Activated CD8-positive, alpha-beta memory T cell treated with anti-CD3 and anti-CD28 coated beads, Interleukin-2, amount 50 U/mL, for 1 hour (primary cell): ENCODE measurements around the gene ADPRH.
"Not testable (repeated sequence)": the region's sequence is repeated elsewhere in the genome, so short reads cannot be mapped to it uniquely, and the experiment has no call there.

ENCODE experiments used
- DNase-seq: peaks from one replicate; pipeline ENCODE4 v3.0.0-alpha.2; 2020; ENCODE audit errors: extremely low read depth

ADPRH gene

DNA sequence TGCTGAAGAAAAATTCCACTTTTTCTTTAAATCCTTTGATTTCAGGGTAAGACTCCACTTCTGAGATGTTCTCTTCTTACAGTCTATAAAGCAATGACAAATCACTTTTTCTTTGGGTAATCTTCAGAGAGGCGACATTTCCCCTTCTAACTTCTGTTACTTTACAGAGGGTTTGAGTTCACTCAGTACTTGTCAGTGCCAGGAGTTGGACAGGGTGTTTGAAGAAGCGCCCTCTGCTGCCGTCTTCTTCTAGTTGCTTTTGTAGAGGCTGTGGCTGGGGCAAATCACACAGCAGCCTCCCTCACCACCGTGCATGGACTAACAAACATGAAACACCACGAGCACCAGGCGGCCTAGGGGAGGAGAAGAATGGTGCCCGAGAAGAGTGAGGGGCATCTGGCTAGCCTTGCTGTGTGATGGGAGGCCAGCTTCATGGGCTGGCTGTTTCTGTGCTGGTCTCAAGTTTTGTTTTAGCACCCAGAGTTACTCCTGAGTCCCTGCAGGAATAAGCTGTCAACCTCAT, 19.8 kb upstream of the ADPRH start, which contains the start of gene CD80:
CD80 (minus strand) TSS at position 174 of the 523 bp plus-strand sequence. CDS start 1,886 bp downstream, outside the sequence.
- DNase-seq, result no peak

DNA sequence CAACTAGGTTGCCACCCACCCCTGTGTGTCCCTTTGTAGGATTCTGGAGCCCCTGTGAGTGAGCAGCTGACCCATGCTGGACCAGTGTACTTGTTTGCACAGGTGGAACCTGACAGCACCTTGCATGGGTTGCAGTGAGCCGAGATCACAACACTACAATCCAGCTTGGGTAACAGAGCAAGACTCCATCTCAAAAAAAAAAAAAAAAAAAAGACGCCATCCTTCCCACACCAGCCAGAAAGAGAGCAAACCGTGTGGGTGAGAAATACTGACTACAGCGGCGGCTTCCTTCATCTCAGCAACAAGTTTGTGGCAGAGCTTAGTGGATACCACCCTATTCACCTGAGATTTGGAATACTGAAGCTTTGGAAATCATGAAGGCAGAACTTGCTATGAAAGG, 19.1 kb upstream of the ADPRH start:
- DNase-seq, result no peak

DNA sequence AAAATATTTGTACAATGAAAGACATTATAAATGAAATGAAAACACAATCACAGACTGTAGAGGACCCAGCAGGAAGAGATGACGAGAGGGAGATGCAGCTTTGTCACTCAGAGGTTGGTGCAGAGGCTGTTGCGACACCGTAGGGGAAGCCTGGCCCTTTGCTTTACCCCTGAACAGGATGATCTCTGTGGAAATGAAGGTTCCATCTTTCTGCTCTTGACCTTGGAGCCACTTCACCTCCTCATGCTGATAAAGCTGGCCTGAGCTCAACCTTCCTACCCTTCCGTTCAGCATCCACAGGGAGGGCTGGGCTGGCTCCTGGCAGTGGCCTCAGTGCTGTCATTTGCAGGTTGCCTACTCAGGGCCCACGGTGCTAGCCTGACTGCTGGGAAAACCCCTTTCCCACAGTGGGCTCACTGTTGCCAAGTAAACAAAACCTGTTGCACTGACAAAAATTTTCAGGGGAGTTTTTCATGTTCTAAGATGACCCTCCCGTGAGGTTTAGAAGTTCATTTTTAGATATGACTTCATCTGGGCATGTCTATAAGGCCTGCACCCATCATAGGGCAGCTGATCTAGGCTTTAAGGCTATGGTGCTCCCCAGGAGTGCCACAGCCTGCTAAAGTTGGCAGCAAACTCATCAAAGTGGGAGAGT, 16.9 kb upstream of the ADPRH start:
- no peak for DNase-seq

DNA sequence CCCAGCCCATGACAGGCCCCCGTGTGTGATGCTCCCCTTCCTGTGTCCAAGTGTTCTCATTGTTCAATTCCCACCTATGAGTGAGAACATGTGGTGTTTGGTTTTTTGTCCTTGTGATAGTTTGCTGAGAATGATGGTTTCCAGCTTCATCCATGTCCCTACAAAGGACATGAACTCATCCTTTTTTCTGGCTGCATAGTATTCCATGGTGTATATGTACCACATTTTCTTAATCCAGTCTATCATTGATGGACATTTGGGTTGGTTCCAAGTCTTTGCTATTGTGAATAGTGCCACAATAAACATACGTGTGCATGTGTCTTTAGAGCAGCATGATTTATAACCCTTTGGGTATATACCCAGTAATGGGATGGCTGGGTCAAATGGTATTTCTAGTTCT, 16.0 kb upstream of the ADPRH start:
- DNase-seq, result not testable (repeated sequence)

DNA sequence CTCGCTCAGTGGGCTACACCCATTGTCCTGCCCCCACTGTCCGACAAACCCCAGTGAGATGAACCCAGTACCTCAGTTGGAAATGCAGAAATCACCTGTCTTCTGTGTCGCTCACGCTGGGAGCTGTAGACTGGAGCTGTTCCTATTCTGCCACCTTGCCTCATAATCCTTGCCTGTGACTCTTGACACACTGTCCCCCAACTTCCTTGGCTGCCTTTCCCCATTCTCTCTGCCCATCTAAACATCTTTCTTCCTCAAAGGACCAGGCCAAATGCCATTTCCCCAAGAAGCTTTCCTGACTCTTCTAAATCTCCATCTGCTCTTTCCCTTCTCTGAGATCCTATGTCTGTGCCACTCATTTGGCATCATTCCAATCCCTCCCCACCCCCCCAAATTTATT, 10.1 kb upstream of the ADPRH start:
- DNase-seq, result no peak

DNA sequence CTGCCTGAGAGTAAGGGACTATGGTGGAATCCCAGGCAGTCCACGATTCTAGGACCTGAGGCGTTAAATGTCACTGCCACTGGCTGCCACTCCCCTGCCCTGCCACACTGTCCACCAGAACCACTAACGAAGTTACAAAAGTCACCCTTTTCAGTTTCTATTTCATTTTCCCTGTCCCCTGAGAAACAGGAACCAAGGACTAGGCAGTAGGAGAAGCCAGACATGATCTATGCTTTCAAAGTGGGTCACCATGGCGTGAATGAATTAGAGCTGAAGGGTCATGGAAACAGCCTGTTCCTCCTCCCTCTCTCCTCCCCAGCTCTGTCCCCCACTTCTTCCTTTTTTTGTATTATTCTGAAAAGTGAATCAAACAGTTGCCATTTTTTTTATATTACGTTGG, 9.1 kb upstream of the ADPRH start:
- no peak for DNase-seq

DNA sequence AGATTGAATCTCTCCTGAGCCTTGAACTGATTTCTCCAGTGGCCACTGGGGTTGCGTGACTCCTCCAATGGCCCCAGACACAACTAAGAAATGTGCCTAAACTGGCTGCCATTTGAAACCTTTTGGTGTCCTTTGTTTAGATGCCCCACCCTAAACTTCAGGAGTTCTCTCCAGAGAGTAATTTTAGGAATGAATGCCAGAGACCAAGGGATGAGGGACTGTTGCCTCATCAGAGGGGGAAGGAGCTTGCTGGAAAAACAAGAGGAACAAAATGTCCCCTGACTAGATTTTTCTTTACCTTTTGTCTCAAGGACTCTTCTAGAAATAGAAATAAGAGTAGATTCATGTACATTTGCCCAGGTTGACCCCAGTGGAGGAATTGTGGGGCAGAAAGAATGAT, 8.1 kb upstream of the ADPRH start:
- no peak for DNase-seq

DNA sequence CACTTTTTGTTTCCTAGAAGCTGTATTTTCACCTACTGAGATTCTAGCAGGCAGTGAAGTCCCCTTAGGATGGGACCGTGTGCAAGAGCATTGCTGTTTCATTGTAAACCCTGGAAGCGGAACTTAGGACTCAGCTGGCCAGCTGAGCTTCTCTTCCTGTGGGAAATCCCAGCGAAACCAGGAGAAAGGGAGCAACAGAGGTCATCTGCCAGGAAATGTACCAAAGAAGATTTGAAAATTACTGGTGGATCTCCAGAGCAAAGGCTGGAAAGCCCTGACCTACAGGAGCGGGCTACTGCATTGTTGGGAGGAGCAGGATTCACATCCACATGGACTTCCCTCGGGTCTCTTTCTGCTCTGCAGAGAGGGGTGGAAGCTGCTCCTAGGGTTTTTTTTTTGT, 7.6 kb upstream of the ADPRH start:
- no peak for DNase-seq

DNA sequence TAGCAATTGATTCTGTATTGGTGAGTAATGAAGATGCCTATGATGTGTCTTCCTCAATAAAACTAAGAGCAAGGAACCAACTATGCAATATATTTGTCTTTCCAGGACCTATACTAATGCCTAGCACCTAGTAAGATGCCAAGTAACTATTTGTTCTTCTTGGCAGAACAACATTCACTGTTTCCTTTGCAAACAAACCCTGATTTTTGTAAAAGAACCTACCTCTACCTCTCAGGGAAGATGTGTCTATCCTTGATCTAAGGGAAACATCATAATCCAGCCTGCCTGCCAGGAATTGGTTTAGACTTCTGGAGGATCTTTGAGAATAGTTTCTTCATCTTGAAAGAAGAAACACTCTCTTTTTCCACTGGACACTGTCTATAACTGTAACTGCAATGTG, 3.8 kb upstream of the ADPRH start:
- DNase-seq, result no peak

DNA sequence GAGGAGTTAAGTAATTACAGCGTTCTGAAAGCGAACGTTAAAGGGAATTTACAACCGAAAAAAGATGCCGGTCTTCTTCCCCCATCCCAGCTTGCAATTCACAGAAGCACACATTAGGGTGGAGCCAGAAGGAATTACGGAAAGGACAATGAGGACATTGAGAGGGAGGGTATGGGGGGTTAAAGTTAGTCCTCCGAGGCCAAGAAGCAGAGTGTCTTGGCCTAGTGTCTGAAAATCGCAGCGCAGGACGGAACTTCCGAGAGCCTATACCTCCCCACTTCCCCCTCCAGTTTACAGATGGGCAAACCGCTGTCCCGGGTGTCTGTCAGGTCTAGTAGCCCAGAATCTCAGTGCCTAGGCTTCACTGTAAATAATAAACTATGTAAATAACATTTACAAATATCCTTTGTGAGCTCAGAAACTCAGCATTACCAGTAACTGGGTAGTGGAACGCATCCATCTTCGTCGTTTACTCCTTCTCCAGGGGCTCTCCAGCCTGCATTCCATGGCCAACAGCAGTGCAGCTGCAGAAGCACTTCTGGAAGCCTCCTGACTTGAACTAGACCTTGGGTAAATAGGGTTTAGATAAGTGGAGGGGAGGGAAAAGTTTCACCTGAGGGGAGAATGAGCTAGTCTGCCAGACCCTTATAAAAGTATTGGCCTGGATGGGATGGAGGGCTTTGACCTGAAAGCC, 922 bp downstream of the ADPRH start:
- no peak for DNase-seq

DNA sequence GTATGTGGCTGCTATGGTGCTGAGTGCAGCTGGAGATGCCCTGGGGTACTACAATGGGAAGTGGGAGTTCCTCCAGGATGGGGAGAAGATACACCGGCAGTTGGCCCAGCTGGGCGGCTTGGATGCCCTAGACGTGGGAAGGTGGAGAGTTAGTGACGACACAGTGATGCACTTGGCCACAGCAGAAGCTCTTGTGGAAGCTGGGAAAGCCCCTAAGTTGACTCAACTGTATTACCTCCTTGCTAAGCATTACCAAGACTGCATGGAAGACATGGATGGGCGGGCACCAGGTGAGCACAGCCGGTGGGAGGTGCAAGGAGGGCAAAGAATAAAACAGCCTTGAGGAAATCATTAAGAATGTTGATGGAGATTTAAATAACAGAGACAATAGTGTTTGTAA, 2.9 kb downstream of the ADPRH start:
- no peak for DNase-seq

DNA sequence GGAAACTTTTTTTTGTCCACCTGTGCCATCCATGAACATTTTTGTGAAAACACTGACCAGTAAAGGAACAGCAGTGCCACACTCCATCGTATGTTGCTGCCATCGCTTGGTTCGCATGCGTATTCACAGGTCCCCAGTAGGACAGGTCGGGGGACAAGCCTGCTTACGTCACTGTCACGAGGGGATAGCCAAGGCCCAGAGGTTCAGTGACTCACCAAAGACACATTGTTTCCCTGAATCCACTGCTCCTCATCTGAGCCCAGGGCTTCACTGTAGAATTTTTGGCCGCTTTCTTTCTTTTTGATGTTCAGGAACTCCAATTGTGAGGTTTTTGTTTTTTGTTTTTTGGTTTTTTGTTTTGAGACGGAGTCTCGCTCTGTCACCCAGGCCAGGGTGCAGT, 5.9 kb downstream of the ADPRH start:
- DNase-seq, result no peak

DNA sequence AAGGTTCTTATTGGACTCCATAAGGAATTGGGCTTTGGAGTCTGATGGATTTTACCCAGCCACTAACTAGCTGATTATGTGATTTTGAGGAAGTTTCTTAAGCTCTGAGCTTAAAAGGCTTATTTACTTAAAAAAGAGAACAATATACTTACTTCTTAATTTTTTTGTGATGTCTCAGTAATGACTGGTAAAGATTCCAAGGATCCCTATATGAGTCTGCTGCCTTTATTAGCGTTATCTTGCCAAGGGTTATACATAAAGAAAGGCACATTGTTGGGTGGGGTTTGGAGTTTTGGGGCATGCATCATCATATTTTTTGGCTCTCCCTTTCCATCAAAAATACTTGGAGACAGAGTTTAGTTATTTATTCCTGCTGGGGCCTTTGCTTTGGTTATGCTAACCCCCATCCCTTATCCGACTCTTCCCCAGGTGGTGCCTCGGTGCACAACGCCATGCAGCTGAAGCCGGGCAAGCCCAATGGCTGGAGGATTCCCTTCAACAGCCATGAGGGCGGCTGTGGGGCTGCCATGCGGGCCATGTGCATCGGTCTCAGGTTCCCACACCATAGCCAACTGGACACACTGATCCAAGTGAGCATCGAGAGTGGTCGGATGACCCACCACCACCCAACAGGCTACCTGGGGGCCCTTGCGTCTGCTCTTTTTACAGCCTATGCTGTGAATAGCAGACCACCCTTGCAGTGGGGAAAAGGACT, 6.7 kb downstream of the ADPRH start:
- DNase-seq, result no peak

DNA sequence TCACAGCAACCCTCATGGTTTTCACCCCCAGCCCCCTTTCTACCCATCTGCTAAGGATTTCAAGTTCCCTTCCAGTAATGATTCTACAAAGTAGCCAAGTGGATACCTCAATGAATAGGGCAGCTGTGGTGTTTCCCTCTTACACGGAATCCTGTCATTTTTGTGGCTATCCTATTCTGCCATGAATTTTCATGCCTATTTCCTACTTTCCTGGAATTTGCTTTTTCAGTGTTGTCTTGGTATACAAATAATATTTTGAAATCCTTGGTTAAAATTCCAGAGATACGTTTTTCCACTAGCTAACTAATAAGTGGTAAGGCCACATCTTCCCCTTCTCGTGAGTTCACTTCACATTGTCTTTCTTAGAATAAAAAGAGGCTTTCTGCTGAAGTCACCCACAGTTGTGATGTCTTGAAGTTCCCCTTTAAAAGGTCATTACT, 7.5 kb downstream of the ADPRH start:
- DNase-seq, result no peak

DNA sequence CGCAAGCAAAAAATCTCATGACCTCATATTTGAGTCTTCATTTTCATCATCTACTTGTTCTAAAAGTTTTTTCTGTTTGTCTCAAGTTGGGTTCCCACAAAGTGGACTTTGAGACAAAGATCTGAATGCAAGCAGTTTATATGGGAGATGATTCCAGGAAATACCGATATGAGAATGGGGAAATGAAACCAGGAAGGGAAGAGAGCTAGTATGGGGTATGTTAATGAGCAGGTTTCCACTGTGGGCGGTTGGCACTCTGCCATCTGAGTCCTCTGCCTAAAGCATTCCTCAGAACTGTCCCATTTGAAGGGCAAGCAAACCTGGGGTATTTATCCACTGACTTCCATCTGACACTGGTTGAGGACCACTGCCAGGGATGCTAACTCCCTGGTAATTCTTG, 8.8 kb downstream of the ADPRH start:
- no peak for DNase-seq

DNA sequence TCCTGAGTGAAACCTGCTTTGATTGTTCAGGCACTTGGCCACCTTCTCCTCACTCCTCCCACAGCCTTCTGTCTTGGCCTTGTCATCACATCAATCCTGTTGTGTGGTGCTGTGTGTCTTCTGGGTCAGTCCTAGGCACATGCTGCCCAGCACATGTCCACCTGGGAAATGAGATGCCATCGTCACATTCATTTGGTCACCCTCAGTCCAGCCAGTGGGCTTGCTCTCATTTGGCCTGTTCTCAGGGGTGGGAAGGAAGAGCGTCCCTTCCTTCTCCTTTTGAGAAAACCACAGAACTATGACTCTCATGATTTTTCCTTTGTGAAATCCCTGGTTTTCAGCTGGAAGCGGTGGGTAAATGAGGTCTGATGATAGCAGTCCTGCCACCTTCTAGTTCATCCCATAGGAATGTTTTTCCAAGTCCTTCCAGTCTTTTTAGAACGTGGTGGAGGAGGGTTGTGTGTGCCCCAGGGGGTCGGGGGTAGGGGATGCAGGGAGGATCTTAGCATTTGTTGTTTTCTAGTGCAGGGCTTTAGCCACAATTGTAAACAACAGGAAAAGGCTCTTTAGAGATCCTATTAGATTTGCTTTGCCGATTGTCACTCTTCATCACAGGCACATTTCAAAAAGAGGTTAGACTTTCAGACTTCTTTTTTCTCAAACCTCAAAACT, 9.9 kb downstream of the ADPRH start:
- DNase-seq, result no peak

DNA sequence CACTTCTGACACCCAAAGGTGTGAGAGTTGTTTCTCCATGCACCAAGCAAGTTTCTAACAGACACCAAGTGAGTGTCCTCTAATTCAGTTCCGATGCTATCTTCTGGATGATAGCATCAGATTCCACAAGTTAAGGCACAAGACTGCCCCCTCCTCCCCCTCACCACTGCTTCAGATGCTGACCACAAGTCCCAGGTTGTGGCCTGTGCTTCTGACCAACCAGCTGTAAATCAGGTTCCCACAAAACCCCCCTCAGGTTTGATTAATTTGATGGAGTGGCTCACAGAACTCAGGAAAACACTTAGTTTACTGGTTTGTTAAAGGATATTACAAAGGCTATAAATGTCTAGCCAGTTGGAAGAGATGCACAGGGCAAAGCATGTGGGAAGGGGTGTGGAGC, 11.4 kb downstream of the ADPRH start:
- no peak for DNase-seq

DNA sequence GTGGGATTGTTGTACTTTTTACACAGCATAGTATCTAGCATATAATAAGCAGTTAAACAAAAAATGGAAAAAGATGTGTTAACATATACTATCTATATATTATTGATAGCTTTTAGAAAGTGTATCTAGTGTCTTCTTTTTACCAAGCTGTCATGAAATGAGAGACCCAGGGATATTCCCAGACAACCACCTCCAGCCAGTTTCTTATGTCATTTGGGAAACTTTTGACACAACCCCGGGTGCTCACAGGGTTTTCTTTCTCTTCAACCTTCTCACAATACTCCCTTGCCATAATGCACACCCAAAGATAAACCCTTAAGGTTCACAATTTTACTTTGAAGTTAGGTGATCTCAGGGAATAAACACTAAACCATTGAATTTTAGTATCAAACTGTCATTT, 13.6 kb downstream of the ADPRH start:
- no peak for DNase-seq

DNA sequence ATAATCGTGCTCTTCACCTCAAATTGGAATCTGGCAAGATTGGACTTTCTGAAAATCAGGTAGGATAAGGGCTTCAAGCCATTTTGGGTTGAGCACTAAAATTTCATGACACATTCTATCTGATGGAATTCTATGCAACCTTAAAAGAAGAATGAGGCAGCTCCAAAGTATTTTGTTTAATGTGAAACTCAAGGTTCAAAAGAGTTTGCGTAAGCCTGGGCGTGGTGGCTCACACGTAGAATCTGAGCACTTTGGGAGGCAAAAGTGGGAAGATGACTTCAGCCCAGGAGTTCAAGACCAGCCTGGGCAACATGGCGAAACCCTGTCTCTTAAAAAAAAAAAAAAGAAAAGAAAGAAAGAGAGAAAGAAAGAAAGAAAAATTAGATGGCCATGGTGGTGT, 14.8 kb downstream of the ADPRH start:
- DNase-seq, result no peak

DNA sequence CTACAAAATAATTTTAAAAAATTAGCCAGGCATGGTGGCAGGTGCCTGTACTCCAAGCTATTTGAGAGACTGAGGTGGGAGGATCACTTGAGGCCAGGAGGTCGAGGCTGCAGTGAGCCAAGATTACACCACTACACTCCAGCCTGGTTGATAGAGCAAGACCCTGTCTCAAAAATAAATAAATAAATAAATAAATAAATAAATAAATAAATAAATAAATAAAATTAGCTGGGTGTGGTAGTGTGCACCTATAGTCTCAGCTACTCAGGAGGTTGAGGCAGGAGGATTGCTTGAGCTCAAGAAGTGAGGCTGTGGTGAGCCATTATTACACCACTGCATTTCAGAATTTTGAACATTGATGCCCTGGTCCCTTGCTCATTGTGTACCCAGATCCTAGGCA, 15.6 kb downstream of the ADPRH start:
- not testable (repeated sequence) for DNase-seq

DNA sequence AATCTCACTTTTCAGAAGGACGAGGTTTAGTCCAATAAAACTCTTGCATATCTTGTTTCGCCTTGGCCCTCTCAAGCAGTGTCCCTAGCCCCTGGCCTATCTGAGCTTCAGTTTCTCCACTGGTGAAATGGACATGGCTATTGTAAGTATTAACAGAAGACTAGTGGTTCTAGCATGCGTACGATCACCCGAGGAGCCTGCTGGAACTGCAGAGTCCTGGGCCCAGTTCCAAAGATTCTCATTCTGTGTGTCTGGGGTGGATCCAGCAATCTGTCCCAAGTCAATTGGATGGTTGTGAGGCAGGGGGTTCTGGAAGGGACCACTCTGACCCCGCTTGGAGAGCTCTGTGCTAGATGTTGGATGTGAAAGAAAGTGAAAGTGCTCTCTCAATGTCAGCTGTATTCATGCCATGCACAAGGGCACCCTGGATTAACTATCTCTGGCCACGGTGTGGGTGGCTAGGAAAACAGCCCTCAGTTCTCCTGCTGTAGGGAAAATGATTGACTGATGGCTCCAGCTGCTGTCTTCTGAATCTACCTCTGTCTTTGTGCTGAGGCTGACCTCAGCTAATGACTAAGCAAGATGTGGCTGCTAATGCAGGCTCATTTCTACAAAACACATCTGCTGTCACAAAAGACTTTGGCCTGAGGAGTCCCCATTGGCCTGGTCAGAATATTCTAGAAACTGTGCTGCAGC, 16.5 kb downstream of the ADPRH start:
- DNase-seq, result no peak

DNA sequence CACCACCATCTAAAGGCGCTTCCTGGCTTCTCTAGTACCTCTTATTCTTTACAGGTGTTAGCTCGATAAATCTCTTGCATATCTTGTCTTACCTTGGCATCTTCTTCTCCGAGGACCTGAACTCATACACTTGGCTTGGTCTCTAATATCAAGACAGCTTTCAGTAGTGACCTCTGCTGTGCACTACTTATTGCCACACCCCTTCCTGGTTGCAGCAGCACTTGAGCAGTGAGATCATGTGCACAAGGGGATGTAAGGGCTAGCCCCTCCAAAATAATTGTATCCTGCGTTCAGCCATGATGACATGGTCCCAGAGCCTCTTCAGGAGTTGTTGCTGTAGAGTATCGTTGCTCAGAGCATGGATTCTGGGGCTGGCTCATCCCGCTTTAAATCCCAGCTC, 17.1 kb downstream of the ADPRH start:
- no peak for DNase-seq
